GM12891 (cell line): Measurements from ENCODE around the gene SEC62.

Source experiments
- POLR2A ChIP-seq: IDR thresholded peaks from 2 replicates; pipeline ENCODE4 v1.6.1; 2011; ENCODE audit warnings: low read depth, low read length, control low read depth
- POLR2AphosphoS5 ChIP-seq: IDR thresholded peaks from 2 replicates; pipeline ENCODE4 v1.6.1; 2011; ENCODE audit warnings: low read depth, low read length, control low read depth
- SPI1 ChIP-seq: IDR thresholded peaks from 2 replicates; pipeline ENCODE4 v1.6.1; 2011; ENCODE audit warnings: low read depth, low read length, control low read depth
- TAF1 ChIP-seq: IDR thresholded peaks from 2 replicates; pipeline ENCODE4 v1.6.1; 2011; ENCODE audit warnings: low read depth, low read length, control low read depth

DNA sequence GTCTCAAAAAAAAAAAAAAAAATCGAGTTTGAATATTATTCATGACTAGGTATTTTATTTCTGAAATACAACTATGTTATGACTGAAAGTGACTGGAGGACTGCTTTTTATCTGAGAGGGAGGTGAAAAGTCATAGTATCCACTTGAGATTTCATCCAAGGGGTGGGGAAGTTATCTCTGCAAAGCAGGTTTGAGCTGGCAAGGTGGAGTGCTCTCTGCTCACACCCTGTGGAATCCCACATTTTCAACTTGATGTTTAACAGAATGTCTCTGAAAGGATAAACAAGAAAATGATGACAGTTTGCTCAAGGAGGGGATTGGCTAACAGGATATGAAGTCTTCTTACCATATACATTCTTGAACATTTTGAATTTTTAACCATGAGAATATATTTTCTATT is 27.3 kb upstream of the SEC62 start:
- TF ChIP-seq POLR2A: no peak
- TF ChIP-seq POLR2AphosphoS5: no peak
- no peak for TF ChIP-seq TAF1
- TF ChIP-seq SPI1: no peak
